Ovary (tissue), 9 donors: ENCODE results near the gene ANLN. TPM values are rescaled to one million over a fixed set of nuclear protein-coding genes. Genes with fewer than 3 reads are reported as not detected.

Experiments
- DNase-seq, 5 donors: peaks; one replicate each; pipeline ENCODE4 v3.0.0-alpha.2; 2019 to 2020
- H3K27ac ChIP-seq, 2 donors: fragments of 200-600 bp; one replicate each; pipeline versions ENCODE4 v1.5.1 to v1.8.0; 2019 to 2022
- H3K27me3 ChIP-seq: fragments of 200-600 bp; one replicate; pipeline ENCODE4 v1.8.0; 2022
- H3K36me3 ChIP-seq: fragments of 200-600 bp; sonication (generic); one replicate; pipeline ENCODE4 v1.5.1; 2019
- H3K4me1 ChIP-seq: one replicate; pipeline ENCODE4 v1.8.1; 2013; ENCODE audit warnings: mild to moderate bottlenecking, moderate library complexity; ENCODE audit not compliant: insufficient read depth
- H3K4me3 ChIP-seq: fragments of 200-600 bp; sonication (generic); one replicate; pipeline ENCODE4 v1.5.1; 2017
- H3K9me3 ChIP-seq, 2 donors: fragments of 200-600 bp in 1 of 2; sonication (generic) in 1 of 2; one replicate each; pipeline versions ENCODE4 v1.5.1 to v1.8.1; 2013 to 2019; ENCODE audit warnings: mild to moderate bottlenecking in 1 of 2, moderate library complexity in 1 of 2
- EP300 ChIP-seq: sonication (generic); formaldehyde crosslinking; IDR thresholded peaks from one replicate; pipeline ENCODE4 v1.6.1; 2017; ENCODE audit warnings: antibody characterized with exemption
- POLR2A ChIP-seq: fragments of 450-650 bp; IDR thresholded peaks from one replicate; pipeline ENCODE4 v1.6.1; 2017; ENCODE audit warnings: antibody characterized with exemption, mild to moderate bottlenecking, moderate library complexity
- WGBS, 3 donors: extraction: QIAGEN DNeasy Blood & Tissue Kit in 1 of 3; methylation state at CpG; one replicate each; pipeline versions ENCODE4 v1.1.5 to v1.1.7; 2013 to 2017; 5-methylcytosine and 5-hydroxymethylcytosine counted together
- intact Hi-C, 4 donors: fragments of 100-400 bp; cut with DNase I; formaldehyde crosslinking; loops; one replicate each; pipeline versions ENCODE4 v1.11.0 to v1.15.1; 2022 to 2023
- polyA plus RNA-seq, 2 donors: library from polyadenylated mRNA; stranded (reverse); fragments of 200-250 nt in 1 of 2; fragments of 350-450 nt in 1 of 2; fragmentation: Illumina TruSeq in 1 of 2; extraction: RNeasy Lipid Tissue Mini Kit (QIAGEN cat#74804) in 1 of 2; gene quantifications; one replicate each; pipeline ENCODE4 v1.2.3, GENCODE V29; 2013 to 2014
- total RNA-seq, 7 donors: library from RNA; depleted of rRNA in 2 of 7; stranded (reverse); fragments of >200 nt in 2 of 7; fragmentation: NEBNext Ultra II Directional in 3 of 7; extraction: Animal tissue kit (Norgen Biotek cat#: 25700) in 3 of 7; gene quantifications; one replicate each; pipeline versions ENCODE4 v1.1.0 to v1.2.4, GENCODE V29; 2016 to 2023
- TF ChIP-seq, protein P1 (sequence below), 3 donors: fragments of 450-650 bp in 2 of 3; fragments of 200-600 bp in 1 of 3; IDR thresholded peaks; one replicate each; pipeline versions ENCODE4 v1.5.1 to v1.8.0; 2016 to 2022; ENCODE audit warnings: antibody characterized with exemption in 3 of 3, mild to moderate bottlenecking in 1 of 3
- donor health status: DM: no; HTN: no; CAD: no; lungs with moderate emphysema.
- donor health status: DM: no; HTN: no; CAD: no.
- donor health status: Bipolar disorder and iron deficiency.
- donor health status: DM: yes; HTN: yes; CAD: no.
- donor health status: DM: no; HTN: no; CAD: no.
- donor health status: DM: yes; HTN: yes; CAD: no.

Gene ANLN
- total and polyA plus RNA-seq, 9 donors: 0.50 to 6.0 (median 2.6) TPM

DNA sequence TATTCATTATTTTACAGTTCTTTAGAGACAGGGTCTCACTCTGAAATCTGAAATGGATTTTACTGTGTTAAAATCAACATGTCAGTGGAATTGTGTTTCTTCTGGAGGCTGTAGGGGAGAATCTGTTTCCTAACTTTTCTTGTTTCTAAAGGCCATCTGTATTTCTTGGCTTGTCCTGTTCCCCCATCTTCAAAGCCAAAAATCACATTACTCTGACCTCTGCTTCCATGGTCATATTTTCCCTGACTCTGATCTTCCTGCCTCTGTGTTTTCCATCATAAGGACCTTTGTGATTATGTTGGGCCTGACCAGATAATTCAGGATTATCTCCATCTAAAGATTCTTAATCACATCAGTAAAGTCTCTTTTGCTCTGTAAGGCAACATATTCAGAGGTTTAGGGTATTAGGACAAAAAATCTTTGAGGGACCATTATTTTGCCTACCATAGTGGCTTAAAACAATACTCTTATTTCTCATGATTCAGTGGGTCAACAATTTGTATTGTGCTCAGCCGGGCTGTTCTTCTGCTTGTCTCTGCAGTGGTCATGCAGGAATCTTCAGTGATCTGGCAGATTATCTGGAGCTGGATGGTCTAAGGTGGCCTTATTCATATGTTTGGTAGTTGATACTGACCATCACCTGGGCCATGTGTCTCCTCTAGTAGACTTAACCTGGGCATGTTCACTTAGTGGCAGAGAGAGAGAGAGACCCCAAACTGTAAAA is 5.7 kb downstream of the ANLN start:
- Histone ChIP-seq H3K36me3 (no peaks in the 10 kb centered on the region), H3K4me3 (no peak overlapping the region), H3K9me3 (no peaks in the 10 kb centered on the region), H3K27me3 (no peaks in the 10 kb centered on the region), H3K27ac (no peak overlapping the region), H3K4me1 (peaks cover 4% of the 10 kb centered on the region)
- intact Hi-C loops: no loop called here
- TF ChIP-seq, protein P1, sequence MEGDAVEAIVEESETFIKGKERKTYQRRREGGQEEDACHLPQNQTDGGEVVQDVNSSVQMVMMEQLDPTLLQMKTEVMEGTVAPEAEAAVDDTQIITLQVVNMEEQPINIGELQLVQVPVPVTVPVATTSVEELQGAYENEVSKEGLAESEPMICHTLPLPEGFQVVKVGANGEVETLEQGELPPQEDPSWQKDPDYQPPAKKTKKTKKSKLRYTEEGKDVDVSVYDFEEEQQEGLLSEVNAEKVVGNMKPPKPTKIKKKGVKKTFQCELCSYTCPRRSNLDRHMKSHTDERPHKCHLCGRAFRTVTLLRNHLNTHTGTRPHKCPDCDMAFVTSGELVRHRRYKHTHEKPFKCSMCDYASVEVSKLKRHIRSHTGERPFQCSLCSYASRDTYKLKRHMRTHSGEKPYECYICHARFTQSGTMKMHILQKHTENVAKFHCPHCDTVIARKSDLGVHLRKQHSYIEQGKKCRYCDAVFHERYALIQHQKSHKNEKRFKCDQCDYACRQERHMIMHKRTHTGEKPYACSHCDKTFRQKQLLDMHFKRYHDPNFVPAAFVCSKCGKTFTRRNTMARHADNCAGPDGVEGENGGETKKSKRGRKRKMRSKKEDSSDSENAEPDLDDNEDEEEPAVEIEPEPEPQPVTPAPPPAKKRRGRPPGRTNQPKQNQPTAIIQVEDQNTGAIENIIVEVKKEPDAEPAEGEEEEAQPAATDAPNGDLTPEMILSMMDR (IDR thresholded peaks at IDR 0.05): no peak
- no peak for TF ChIP-seq POLR2A
- no peak for TF ChIP-seq EP300
- DNase-seq: no peak
- WGBS, 3 donors: 90 to 100% (median 95%) methylated on average over 1 of the region's 1 CpG

DNA sequence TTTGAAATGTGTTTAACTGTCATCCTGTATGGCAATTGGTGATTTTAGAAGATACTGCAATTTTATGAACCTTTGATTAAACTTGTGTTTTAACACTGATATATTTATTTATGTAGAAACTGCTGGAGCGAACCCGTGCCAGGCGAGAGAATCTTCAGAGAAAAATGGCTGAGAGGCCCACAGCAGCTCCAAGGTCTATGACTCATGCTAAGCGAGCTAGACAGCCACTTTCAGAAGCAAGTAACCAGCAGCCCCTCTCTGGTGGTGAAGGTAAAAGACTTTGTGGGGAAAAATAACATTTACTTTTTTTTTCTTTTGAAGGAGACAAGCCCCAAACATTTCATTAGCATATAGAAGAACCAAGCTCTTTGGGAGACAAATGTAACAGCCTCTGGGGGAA is 6.5 kb downstream of the ANLN start:
- TF ChIP-seq, protein P1 (IDR thresholded peaks at IDR 0.05): no peak
- TF ChIP-seq POLR2A: no peak
- TF ChIP-seq EP300: no peak
- 82 to 88% (median 87%) methylated on average over 4 of the region's 4 CpGs for WGBS, 3 donors
- Histone ChIP-seq H3K27me3 (no peaks in the 10 kb centered on the region), H3K27ac (no peak overlapping the region), H3K4me3 (no peak overlapping the region), H3K9me3 (no peaks in the 10 kb centered on the region), H3K4me1 (peaks cover 4% of the 10 kb centered on the region), H3K36me3 (no peaks in the 10 kb centered on the region)
- DNase-seq: no peak
- intact Hi-C loops: no loop called here

DNA sequence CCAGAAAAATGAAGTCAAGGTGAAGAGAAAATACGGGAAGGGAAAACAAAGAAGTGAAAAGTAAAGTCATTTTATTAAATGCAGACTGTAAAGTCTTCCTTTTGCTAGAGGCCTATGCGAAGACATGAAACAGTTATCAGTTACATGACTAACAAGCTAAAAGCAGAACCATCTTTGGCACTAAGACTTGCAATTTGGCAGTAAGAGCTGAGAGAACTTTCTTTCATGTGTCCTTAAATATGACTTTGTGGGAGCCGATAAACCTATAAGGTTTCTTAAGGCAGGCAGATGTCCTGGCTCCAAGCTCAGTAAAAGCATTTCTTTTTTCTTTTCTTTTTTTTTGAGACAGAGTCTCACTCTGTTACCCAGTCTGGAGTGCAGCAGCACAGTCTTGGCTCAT is 10.4 kb downstream of the ANLN start:
- Histone ChIP-seq H3K4me1 (no peaks in the 10 kb centered on the region), H3K36me3 (no peaks in the 10 kb centered on the region), H3K9me3 (no peaks in the 10 kb centered on the region), H3K27ac (no peak overlapping the region), H3K27me3 (no peaks in the 10 kb centered on the region), H3K4me3 (no peak overlapping the region)
- intact Hi-C loops: no loop called here
- TF ChIP-seq, protein P1 (IDR thresholded peaks at IDR 0.05): no peak
- no peak for TF ChIP-seq POLR2A
- TF ChIP-seq EP300: no peak
- WGBS, 3 donors: 15 to 32% (median 27%) methylated on average over 3 of the region's 3 CpGs
- DNase-seq: no peak

DNA sequence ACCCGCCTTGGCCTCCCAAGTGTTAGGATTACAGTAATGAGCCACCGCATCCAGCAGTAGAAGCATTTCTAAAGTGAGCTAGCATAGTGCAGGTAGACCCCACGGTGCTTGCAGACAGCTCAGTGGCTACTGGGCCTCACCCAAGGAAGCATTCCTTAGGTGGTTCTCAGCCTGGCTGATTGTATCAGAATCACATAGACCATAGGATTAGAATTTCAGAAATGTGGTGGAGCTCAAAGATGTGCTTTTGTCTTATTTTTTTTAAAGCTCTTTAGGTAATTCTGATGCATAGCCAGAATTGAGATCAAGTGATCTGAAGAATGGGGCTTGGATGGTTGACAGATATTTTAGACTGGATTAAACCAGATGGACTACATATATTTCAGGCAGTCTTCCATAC is 10.9 kb downstream of the ANLN start:
- Histone ChIP-seq H3K27ac (no peak overlapping the region), H3K4me3 (no peak overlapping the region), H3K36me3 (no peaks in the 10 kb centered on the region), H3K9me3 (no peaks in the 10 kb centered on the region), H3K27me3 (no peaks in the 10 kb centered on the region), H3K4me1 (no peaks in the 10 kb centered on the region)
- WGBS, 3 donors: 90 to 99% (median 96%) methylated on average over 3 of the region's 3 CpGs
- intact Hi-C loops: no loop called here
- TF ChIP-seq POLR2A (no peak), EP300 (no peak)
- TF ChIP-seq, protein P1 (IDR thresholded peaks at IDR 0.05): no peak
- DNase-seq: no peak
